Body of pancreas (tissue), 4 donors: ENCODE measurements around the gene BRD3OS. TPM values are rescaled to one million over a fixed set of nuclear protein-coding genes. Genes with fewer than 3 reads are reported as not detected.
A peak's percentile ranks its signal among the peaks of the same experiment; 100 is the strongest.

Experiments used
- ATAC-seq: fragments of 150-250 bp; one replicate; pipeline ENCODE4 v1.9.1; 2016
- DNase-seq, 4 donors: peaks; one replicate each; pipeline ENCODE4 v3.0.0-alpha.2; 2019
- H3K27ac ChIP-seq, 4 donors: fragments of 200-600 bp; sonication (generic); 1 replicate in 3 of 4; 2 replicates in 1 of 4; pipeline versions ENCODE4 v1.5.1 to v1.6.1; 2016 to 2019; ENCODE audit warnings: mild to moderate bottlenecking in 1 of 4, mixed read lengths in 1 of 4, moderate library complexity in 1 of 4
- H3K27me3 ChIP-seq, 2 donors: fragments of 200-600 bp; sonication (generic); one replicate each; pipeline ENCODE4 v1.6.0; 2016; ENCODE audit warnings: mild to moderate bottlenecking in 1 of 2
- H3K36me3 ChIP-seq, 2 donors: fragments of 200-600 bp; sonication (generic); replicated peaks in 1 of 2; 2 replicates each; pipeline ENCODE4 v1.5.1; 2016; ENCODE audit warnings: low read depth in 2 of 2; ENCODE audit not compliant: insufficient read depth in 1 of 2
- H3K4me1 ChIP-seq: fragments of 200-600 bp; sonication (generic); one replicate; pipeline ENCODE4 v1.6.0; 2016
- H3K4me3 ChIP-seq, 2 donors: fragments of 200-600 bp; sonication (generic); 1 replicate in 1 of 2; 2 replicates in 1 of 2; pipeline ENCODE4 v1.5.1; 2016 to 2019
- H3K9me3 ChIP-seq, 3 donors: fragments of 200-600 bp; sonication (generic); 1 replicate in 2 of 3; 2 replicates in 1 of 3; pipeline ENCODE4 v1.5.1; 2016
- POLR2A ChIP-seq, 3 donors: fragments of 450-650 bp; IDR thresholded peaks; one replicate each; pipeline ENCODE4 v1.6.1; 2016; ENCODE audit warnings: antibody characterized with exemption in 3 of 3, mild to moderate bottlenecking in 2 of 3
- WGBS, 2 donors: methylation state at CpG; one replicate each; pipeline ENCODE4 v1.1.5; 2017; 5-methylcytosine and 5-hydroxymethylcytosine counted together
- intact Hi-C: fragments of 100-400 bp; cut with DNase I; formaldehyde crosslinking; loops from one replicate; pipeline ENCODE4 v1.15.1; 2023
- total RNA-seq, 2 donors: library from RNA; depleted of rRNA; stranded (reverse); fragments of >200 nt; gene quantifications; one replicate each; pipeline ENCODE4 v1.1.0, GENCODE V29; 2016
- TF ChIP-seq, protein P1 (sequence below), 7 experiments: fragments of 450-650 bp in 4 of 7; fragments of 200-600 bp in 3 of 7; sonication (generic) in 3 of 7; IDR thresholded peaks; one replicate each; pipeline ENCODE4 v1.5.1; 2016 to 2019; ENCODE audit warnings: antibody characterized with exemption in 7 of 7

The BRD3OS gene
- total RNA-seq, 2 donors from 2014 or later = 7.3 to 9.6 TPM

DNA sequence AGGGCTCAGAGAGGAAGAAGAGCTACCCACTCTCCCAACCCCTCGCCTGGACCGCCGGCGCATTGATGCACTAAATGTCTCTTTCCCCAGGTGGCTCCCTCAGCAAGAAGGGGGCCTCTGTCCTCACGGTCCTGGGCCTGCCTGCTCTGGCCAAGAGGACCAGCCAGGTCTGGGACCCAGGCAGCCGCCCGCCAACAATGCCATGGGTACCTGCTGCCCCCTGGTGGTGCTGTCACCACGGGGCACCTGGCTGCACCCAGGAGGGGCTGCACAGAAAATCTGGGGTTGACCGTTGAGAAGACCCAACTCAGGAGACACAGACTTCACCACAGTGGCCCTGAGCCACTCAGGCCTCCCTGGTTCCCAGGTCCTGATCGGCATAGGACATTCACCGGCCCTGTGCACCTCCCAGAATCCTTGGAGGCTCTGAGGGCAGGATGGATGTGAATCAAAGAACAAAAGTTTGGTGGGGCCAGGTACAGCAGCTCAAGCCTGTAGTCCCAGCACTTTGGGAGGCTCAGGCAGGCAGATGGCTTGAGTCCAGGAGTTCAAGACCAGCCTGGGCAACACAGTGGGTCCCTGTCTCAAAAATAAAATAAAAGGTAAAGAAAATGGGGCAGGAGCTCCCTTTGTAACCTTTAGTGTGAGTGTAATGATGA, 30.8 kb upstream of the BRD3OS start:
- Histone ChIP-seq H3K27ac (no peak overlapping the region), H3K9me3 (no peaks in the 10 kb centered on the region), H3K27me3 (no peaks in the 10 kb centered on the region), H3K4me3 (no peak overlapping the region), H3K36me3 (no peaks in the 10 kb centered on the region), H3K4me1 (peaks cover 33% of the 10 kb centered on the region)
- peak; percentile 75 to 85 (median 82) for DNase-seq
- peak; percentile 31 for ATAC-seq
- intact Hi-C loops = loop anchor here (5.0 kb wide), 1 partner anchor 202 kb away; no protein-coding TSS in a partner anchor
- TF ChIP-seq POLR2A (IDR thresholded peaks at IDR 0.05) = no peak
- TF ChIP-seq, protein P1, sequence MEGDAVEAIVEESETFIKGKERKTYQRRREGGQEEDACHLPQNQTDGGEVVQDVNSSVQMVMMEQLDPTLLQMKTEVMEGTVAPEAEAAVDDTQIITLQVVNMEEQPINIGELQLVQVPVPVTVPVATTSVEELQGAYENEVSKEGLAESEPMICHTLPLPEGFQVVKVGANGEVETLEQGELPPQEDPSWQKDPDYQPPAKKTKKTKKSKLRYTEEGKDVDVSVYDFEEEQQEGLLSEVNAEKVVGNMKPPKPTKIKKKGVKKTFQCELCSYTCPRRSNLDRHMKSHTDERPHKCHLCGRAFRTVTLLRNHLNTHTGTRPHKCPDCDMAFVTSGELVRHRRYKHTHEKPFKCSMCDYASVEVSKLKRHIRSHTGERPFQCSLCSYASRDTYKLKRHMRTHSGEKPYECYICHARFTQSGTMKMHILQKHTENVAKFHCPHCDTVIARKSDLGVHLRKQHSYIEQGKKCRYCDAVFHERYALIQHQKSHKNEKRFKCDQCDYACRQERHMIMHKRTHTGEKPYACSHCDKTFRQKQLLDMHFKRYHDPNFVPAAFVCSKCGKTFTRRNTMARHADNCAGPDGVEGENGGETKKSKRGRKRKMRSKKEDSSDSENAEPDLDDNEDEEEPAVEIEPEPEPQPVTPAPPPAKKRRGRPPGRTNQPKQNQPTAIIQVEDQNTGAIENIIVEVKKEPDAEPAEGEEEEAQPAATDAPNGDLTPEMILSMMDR (IDR thresholded peaks at IDR 0.05) = peak; percentile 94 to 99 (median 97)
- 3 to 8% methylated on average over 3 to 11 of the region's 11 CpGs for WGBS, 2 donors

DNA sequence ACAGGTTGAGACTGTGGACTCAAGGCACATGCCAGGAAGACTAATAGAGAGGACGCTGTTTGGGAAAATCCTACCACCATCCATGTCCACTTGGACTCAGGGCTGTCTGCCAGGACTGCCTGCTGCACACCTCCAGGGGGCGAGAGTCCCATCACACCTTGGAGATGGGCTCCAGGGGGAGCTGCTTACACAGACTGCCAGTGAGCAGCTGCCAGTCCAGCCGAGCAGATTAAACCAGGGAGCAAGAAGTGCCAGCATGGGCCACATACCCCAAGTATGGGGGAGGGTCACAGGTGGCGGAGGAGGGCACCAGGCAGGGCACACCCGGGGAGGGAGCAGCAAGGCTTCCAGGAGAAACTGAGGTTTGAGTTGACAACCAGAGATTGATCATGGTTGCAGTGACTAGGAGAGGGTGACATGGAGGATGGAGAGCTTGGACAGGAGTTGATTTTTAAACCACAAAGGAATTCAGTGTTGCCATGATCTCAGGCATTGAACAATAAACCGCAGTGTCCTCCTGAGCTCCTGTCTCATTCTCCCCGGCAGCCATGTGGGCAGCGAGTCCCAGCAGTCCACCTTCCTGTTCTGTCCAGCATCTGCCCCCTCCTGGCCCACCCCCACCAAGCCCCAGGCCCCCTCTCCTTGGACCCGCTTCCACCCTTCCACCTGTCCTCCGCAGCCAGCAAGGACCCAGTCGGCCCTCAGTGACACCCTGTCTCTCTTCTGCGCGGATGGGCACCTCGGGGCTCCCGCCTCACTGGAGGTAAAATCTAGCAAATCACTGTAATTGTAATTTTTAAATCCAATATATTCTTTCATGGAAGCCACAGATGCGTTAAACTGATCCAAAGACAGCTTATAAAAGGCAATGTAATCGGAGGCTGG, 30.0 kb upstream of the BRD3OS start:
- DNase-seq (no peak), ATAC-seq (no peak)
- Histone ChIP-seq H3K4me3 (no peak overlapping the region), H3K27ac (no peak overlapping the region), H3K27me3 (no peaks in the 10 kb centered on the region), H3K36me3 (no peaks in the 10 kb centered on the region), H3K9me3 (no peaks in the 10 kb centered on the region), H3K4me1 (peaks cover 25% of the 10 kb centered on the region)
- intact Hi-C loops = loop anchor here (5.0 kb wide), 1 partner anchor 203 kb away; no protein-coding TSS in a partner anchor
- 48% methylated on average over 16 to 17 of the region's 17 CpGs for WGBS, 2 donors
- no peak for TF ChIP-seq POLR2A (IDR thresholded peaks at IDR 0.05)
- TF ChIP-seq, protein P1 (IDR thresholded peaks at IDR 0.05) = no peak

DNA sequence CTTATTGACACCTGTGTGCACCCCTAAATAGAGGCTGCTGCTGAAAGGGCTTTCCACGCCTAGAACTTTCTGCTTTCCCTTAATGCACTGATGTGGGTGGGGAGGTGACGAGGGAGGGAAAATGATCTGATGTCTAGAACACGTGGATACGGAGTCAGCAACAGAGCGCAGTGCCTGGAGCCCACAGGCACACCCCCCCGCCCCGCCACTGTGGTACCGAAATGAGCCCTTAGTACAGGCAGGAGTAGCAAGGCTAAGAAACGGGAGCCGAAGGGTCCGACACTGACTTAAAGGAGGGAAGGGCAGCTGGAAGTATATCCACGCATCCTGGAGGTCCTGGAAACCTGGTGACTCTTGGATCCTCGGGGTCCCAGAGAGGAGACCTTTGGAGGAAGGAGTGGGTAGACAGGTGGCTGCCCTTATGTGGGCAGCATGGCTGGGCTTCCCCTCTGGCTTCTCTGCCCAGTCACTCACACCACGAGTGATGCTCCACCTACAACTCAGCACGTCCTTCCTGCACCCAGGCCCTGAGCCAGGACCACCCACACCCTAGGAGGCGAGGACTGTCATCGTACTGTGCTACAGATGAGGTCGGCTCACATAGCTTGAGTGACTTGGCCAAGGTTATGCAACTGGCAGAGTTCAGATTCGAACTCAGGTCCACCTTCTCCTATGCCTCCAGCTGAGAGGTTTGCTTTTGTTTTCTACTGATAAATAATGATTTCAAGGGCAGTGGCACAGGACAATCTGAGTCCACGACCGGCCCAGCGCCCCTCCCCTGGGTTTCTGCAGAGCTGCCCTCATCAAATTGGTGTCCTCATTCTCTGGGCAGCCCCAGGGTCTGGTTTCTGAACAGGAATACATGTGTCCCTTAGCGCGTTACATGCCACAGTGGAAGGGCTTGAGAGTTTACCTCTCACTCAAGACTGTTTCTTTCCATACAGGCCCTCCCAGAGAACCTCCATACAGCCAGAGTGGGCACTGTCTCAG, 28.5 kb upstream of the BRD3OS start:
- peaks cover 15% of the 10 kb centered on the region for H3K4me1 ChIP-seq
- ATAC-seq (no peak), DNase-seq (no peak)
- TF ChIP-seq, protein P1 (IDR thresholded peaks at IDR 0.05) = no peak
- TF ChIP-seq POLR2A (IDR thresholded peaks at IDR 0.05) = no peak
- no peaks in the 10 kb centered on the region for H3K36me3 ChIP-seq
- H3K27ac ChIP-seq = no peak overlapping the region
- H3K4me3 ChIP-seq = no peak overlapping the region
- no peaks in the 10 kb centered on the region for H3K27me3 ChIP-seq
- no peaks in the 10 kb centered on the region for H3K9me3 ChIP-seq
- WGBS, 2 donors = 35 to 49% methylated on average over 23 to 24 of the region's 24 CpGs
- intact Hi-C loops = loop anchor here (5.0 kb wide), 1 partner anchor 205 kb away; no protein-coding TSS in a partner anchor

DNA sequence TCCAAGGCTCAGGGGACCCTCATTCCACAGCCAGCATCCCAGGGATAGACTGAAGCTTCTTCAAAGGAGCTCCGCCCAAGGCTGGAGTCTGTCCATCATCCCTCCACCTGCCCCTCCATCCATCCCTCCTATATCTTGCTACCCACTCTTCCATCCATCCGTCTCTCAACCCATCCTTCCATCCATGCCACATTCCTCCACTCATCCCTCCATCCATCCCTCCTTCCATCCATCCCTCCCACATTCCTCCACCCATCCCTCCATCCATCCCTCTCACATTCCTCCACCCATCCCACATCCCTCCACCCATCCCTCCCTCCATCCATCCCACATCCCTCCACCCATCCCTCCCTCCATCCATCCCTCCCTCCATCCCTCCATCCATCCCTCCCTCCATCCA, 27.7 kb upstream of the BRD3OS start:
- DNase-seq = no peak
- H3K27ac ChIP-seq = no peak overlapping the region
- peaks cover 15% of the 10 kb centered on the region for H3K4me1 ChIP-seq
- H3K27me3 ChIP-seq = no peaks in the 10 kb centered on the region
- no peak overlapping the region for H3K4me3 ChIP-seq
- TF ChIP-seq, protein P1 (IDR thresholded peaks at IDR 0.05) = no peak
- no peak for TF ChIP-seq POLR2A (IDR thresholded peaks at IDR 0.05)
- no peaks in the 10 kb centered on the region for H3K9me3 ChIP-seq
- no peaks in the 10 kb centered on the region for H3K36me3 ChIP-seq
- no peak for ATAC-seq
- intact Hi-C loops = loop anchor here (5.0 kb wide), 1 partner anchor 205 kb away; no protein-coding TSS in a partner anchor
- 66 to 75% methylated on average over 2 of the region's 2 CpGs for WGBS, 2 donors
